GM18505 (cell line): ENCODE measurements around the gene GRK5.

Source experiments
- ATAC-seq: cut with Tn5 transposase; IDR thresholded peaks from one replicate; pipeline ENCODE4 v1.9.1; 2021; ENCODE audit not compliant: unreplicated experiment
- POLR2A ChIP-seq: IDR thresholded peaks from 4 replicates; pipeline ENCODE4 v1.6.1; 2011; ENCODE audit warnings: borderline replicate concordance; ENCODE audit not compliant: insufficient read depth, insufficient read length; ENCODE audit errors: extremely low read depth

The GRK5 gene

DNA sequence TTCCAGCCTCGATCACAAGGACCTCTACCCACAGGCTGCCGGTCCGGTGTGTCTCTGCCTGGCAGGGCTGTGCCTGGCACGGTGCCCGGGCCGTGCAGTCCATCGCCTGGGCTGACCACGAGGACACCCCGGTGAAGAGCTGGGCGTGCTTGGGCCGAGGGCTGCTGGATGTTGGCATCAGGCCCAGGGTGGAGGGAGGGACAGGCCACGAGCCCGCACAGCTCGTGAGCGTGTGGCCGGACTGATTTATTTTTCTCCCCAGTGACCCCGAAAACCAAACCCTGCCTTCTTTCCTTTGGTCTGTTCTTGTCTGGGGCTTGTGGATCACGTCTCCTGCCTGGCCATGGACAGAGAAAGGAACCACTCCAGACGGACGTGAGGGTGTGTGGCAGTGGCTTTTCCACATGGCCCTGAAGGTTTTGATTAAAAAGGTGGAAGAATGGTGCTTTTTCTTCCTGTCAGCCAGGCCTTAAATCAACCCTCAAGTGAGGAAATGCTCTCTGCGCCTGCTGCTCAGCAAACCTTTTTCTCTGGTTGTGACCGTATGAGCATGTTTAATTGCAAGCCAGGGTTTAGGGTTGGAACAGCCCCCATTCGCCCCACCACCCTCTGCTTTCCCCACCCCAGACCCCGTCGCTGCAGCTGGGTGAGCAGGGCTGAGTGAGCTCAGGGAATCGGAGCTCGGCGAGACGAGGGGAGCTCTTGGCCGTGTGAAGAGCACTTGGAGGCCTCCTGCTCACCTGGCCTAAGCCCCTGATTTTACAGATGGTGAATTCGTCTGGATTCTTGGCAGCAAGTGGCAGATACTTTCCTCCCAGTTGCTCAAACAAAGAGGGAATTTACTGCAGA, 205.1 kb downstream of the GRK5 start:
- ATAC-seq, result no peak
- TF ChIP-seq POLR2A, result no peak

DNA sequence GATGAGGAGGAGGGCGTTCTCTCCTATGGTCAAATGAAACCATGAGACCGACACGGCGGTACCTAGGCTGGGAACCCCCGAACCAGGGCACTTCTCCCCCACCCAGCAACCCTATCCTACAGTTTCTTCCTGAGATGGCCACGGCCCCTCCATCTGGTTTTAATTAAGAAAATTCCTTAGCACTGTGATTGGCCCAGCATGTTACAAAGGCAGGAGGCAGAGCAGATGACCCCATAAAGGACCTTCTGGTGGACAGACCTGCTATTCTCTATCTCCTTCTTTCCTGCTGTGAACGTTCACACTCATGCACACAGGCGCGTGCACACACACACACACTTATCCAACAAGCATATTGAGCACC, 205.7 kb downstream of the GRK5 start:
- no peak for ATAC-seq
- no peak for TF ChIP-seq POLR2A

DNA sequence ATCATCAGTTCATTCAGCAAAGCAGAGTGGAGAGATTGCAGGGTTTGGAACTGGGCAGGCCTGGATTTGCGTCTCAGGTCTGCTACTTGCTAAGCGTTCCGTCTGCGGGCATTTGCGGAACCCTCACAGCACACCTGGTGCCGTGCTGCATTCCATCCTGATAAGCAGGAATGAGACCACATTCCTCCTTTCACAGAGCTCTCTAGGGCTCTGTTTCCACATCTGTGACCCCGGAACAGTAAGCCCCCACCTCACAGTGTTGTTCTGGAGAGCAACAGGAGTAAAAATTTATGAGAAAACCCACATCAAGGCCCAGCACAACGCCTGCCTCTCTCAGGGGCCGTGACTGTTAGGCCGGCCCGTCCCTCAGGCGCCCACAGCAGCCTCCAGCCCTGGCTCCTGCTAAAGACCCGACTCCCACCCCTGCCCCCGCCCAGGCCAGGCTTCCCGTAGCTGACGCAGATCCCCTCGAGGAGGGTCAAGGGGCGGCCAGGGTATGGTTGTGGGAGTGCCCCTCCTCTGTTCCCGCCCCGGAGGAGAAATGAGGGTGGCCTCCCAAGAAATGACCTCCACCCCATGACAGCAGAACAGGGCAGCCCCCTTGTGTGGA, 206.2 kb downstream of the GRK5 start:
- no peak for TF ChIP-seq POLR2A
- no peak for ATAC-seq

DNA sequence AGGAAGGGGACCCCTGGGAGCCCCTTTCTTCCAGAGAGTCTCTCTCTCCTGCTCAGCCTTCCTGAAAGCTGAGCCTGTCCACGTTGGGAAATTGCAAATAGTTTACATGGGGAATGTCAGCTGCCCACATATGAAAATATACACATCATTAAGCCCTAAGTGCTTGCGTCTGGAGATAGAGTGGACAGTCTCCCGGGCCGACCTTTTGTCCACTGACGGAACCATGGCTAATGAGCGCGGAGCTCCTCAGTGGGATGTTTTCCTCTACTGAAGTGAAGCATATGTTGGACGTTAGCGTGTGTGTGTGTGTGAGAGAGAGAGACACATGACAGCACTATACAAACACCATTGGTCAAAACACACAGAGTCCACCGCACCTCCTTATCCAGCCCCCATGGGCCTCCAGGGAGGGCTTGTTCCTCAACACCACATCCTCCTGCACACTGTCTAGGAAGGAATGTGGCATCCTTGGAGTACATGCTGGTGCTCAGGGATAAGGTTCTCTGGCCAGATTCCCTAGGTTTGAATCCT, 206.8 kb downstream of the GRK5 start:
- ATAC-seq, result no peak

DNA sequence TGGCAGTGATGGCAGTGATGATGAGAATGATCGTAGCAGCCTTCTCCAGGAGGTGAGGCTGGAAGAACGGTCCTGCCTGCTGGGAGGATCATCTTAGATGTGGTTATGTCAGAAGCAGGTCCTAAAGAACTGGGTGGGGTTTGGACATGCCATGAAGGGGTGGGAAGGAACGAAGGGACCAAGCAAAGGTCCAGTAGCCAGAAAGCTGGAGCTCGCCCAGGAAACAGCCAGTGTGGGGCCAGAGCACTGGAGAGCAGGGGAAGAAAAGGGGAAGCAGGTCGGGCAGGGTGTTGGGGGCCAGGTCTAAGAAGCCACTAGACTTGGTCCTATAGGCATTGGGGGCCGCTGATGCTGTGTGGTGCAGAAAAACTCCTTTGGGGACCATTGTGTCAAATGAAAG, 207.8 kb downstream of the GRK5 start:
- TF ChIP-seq POLR2A, result no peak
- ATAC-seq, result no peak

More for the DNA sequence above, 206.8 kb downstream of the GRK5 start:
- no peak for TF ChIP-seq POLR2A

GRCh38 chr10:119415536-119416503, 208.4 kb downstream of the GRK5 start:
- ATAC-seq, result no peak
- no peak for TF ChIP-seq POLR2A

DNA sequence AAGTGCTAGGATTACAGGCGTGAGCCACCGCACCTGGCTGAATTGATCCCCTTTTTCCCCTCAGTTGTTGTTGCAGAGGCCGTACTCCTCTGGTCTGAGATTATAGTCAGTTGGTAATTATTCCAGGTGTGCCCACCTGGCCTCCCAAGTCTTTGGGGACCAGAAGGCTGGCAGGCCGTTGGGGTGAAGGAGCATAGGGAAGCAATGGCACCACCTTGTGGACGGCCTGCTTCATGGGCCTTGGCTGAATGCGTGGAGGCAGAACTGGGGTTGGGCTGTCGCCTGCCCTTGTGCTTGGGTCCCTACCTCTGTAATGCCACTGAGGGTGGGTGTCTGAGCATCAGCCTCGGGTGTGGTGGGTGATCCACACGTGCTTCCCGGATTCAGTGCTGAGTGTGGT, 209.5 kb downstream of the GRK5 start:
- ATAC-seq, result no peak
- TF ChIP-seq POLR2A, result no peak

- TF ChIP-seq POLR2A, result no peak
- ATAC-seq, result no peak
Observed at GRCh38 chr10:119417852-119418251, 210.5 kb downstream of the GRK5 start.

- no peak for TF ChIP-seq POLR2A
- no peak for ATAC-seq
Observed at GRCh38 chr10:119418362-119418761, 211.0 kb downstream of the GRK5 start.

GRCh38 chr10:119419931-119420330, 212.6 kb downstream of the GRK5 start:
- no peak for ATAC-seq

DNA sequence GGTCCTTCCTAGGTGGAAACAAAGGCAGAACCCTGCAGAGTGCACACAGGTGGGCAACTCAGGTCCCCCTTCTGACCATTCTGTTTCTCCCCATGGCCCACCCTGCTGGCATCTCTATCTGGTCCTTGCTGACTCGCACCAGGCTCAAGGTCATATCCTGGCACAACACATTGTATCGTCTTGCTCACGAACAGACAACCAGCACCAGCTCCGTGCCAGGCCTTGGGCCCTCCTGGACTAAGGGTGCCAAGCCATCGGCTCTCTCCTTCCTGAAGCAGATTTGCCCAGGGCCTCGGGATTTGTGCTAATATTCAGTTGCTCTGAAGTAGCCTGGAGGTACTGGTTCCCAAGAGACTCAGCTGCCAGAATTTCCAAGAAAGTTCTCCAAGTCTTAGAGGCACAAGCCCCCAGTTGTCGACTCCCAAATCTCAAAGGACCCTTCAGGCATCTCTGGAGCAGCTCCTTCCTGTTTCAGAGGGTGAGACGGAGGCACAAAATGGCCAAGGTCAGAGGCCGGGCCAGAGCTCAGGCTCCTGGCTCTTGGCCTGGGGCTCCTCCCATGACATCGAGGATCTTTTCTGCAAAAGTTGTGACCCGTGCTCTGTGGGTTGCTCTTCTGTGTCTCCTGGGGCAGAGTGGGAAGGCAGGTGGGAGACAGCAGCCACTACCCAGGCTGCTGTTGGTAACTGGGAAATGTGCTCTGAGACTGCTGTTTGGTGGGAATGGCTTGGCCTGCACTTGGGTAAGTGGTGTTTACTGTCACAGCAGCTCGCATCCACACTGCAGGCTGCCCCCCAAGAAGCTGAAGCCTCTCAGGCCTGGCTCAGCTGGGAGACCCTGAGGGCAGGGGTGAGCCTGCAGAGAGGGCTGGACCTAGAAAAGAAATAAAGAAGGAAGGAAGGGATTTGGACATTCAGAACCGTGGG, 213.8 kb downstream of the GRK5 start:
- no peak for TF ChIP-seq POLR2A
- no peak for ATAC-seq

More at GRCh38 chr10:119419931-119420330, 212.6 kb downstream of the GRK5 start:
- TF ChIP-seq POLR2A, result no peak

DNA sequence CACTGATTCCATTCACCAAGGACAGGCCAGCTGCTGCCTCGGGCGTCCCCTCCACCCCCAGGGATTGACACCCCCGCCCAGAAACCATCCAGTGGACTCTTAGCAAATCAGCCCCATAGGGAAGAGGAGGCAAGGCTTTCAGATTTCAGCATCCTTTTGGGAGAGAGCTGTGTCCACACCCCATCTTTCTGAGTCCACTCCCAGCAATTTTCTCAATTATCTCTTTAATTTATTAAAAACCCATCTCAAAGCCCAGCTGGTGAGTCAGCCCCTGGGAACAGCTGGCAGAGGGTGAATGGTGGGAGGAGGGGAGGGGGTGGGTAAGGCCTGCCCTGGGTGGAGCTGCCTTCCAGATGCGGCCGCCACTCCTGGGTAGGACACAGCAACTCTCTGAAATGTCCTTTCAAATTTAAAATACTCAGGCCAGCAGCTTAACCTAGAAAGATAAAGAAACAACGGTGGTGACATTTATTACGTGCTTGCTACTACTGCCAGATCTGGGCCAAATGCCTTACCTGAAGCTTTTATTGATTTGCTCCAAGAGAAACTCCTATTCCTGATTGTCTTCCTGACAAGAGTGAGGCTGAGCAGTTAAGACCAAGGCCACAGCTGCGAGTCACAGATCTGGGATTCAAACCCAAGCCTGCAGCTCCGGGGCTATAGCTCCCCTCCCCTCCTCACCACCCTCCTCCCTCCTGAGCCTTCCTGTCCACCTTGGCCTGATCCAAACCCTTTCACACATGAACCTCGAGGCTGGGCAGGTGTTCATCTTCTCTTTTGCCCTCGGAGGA, 214.7 kb downstream of the GRK5 start:
- TF ChIP-seq POLR2A, result no peak
- no peak for ATAC-seq
